NB4 (cell line): ENCODE data around the gene RBM17.

Experiments used
- MYC ChIP-seq: IDR thresholded peaks from 2 replicates; pipeline ENCODE4 v1.6.1; 2011; ENCODE audit warnings: low read depth, low read length
- POLR2A ChIP-seq: IDR thresholded peaks from 2 replicates; pipeline ENCODE4 v1.6.1; 2011; ENCODE audit warnings: mild to moderate bottlenecking; ENCODE audit not compliant: insufficient read length; ENCODE audit errors: extremely low read depth

DNA sequence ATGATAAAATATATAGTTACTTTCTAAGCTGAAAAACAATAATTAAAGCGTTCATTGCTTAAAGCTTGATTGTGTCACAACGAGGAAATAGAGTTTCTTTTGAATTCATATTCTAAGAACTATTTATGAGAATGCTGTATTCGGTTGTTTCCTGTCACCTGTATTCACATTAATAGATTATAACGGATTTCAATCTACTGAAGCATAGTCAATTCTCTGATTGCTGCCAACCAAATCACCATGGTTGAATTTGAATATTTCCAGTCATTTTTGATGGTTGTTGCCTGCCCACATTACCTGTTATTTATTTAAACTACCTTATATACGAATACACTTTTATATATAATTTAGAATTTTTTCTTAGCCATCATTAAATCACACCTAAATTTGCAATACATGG lies 48.6 kb upstream of the RBM17 start:
- TF ChIP-seq POLR2A = no peak
- no peak for TF ChIP-seq MYC
